GM21723 (cell line): ENCODE data around the gene MMEL1.

ENCODE experiments used
- ATAC-seq: cut with Tn5 transposase; IDR thresholded peaks from one replicate; pipeline ENCODE4 v1.9.1; 2021; ENCODE audit warnings: mild to moderate bottlenecking, moderate library complexity; ENCODE audit not compliant: unreplicated experiment

MMEL1 gene

GRCh38 chr1:2642560-2643413 lies 10.0 kb upstream of the MMEL1 start:
- ATAC-seq, result peak; percentile 77

- peak; percentile 4 for ATAC-seq
Observed at GRCh38 chr1:2642131-2642559, 9.3 kb upstream of the MMEL1 start.

- no peak for ATAC-seq
Observed at GRCh38 chr1:2641381-2642130, 8.7 kb upstream of the MMEL1 start.

- ATAC-seq, result no peak
Observed at GRCh38 chr1:2640626-2641025, 7.8 kb upstream of the MMEL1 start.

- ATAC-seq, result no peak
Observed at GRCh38 chr1:2639607-2640521, 7.0 kb upstream of the MMEL1 start.

GRCh38 chr1:2639203-2639602 lies 6.4 kb upstream of the MMEL1 start:
- ATAC-seq, result no peak

GRCh38 chr1:2638466-2639115 lies 5.8 kb upstream of the MMEL1 start:
- no peak for ATAC-seq

GRCh38 chr1:2637442-2638145 lies 4.8 kb upstream of the MMEL1 start:
- no peak for ATAC-seq

- no peak for ATAC-seq
Observed at GRCh38 chr1:2636733-2637132, 3.9 kb upstream of the MMEL1 start.

- ATAC-seq, result no peak
Observed at GRCh38 chr1:2635361-2636010, 2.7 kb upstream of the MMEL1 start.

- no peak for ATAC-seq
Observed at GRCh38 chr1:2633936-2634491, 1.2 kb upstream of the MMEL1 start.

GRCh38 chr1:2633366-2633935 lies 635 bp upstream of the MMEL1 start:
- ATAC-seq, result no peak

- ATAC-seq, result no peak
Observed at GRCh38 chr1:2632051-2632430, 775 bp downstream of the MMEL1 start.

GRCh38 chr1:2631136-2632050 lies 1.4 kb downstream of the MMEL1 start:
- no peak for ATAC-seq

GRCh38 chr1:2630498-2631135 lies 2.2 kb downstream of the MMEL1 start:
- ATAC-seq, result no peak

GRCh38 chr1:2629627-2630497 lies 3.0 kb downstream of the MMEL1 start:
- no peak for ATAC-seq
